ENCODE measurements around the gene POU2AF1. TPM values are rescaled to one million over a fixed set of nuclear protein-coding genes. Genes with fewer than 3 reads are reported as not detected.

Gene POU2AF1
- total RNA-seq, 3 donors from 2014 or later (not counting 1 experiment from before 2014, with no cell fraction given), result 0.82 to 16.8 (median 1.1) TPM

GRCh38 chr11:111355956-111356659 lies 23.0 kb downstream of the POU2AF1 start:
- no peaks in the 10 kb centered on the region for H3K36me3 ChIP-seq (ENCODE audit: control insufficient read depth, insufficient read depth, low read length)
- intact Hi-C loops (cut with micrococcal nuclease), result no loop called here
- H3K4me1 ChIP-seq (ENCODE audit: control insufficient read depth, insufficient read depth, low read length), result peaks cover 2% of the 10 kb centered on the region
- H3K4me3 ChIP-seq (ENCODE audit: low read length), result no peak overlapping the region
- H3K9me3 ChIP-seq (ENCODE audit: control insufficient read depth, insufficient read depth, low read length), result no peaks in the 10 kb centered on the region
- DNase-seq (no peak), ATAC-seq (no peak)
- no peaks in the 10 kb centered on the region for H3K9me3 Mint-ChIP-seq
- H3K4me3 Mint-ChIP-seq, result no peak overlapping the region
- no peaks in the 10 kb centered on the region for H3K36me3 Mint-ChIP-seq
- H3K27me3 ChIP-seq (ENCODE audit: control insufficient read depth, insufficient read depth, low read length), result no peaks in the 10 kb centered on the region
- no peak overlapping the region for H3K27ac ChIP-seq (ENCODE audit: low read length)
- no peak overlapping the region for H3K27ac Mint-ChIP-seq
- no peak for TF ChIP-seq CTCF (IDR thresholded peaks at IDR 0.05)
- 78% methylated on average over 4 of the region's 5 CpGs for WGBS (ENCODE audit: insufficient coverage)
- H3K27me3 Mint-ChIP-seq (ENCODE audit: low read depth in 2 of 2), result no peaks in the 10 kb centered on the region
- no peaks in the 10 kb centered on the region for H3K4me1 Mint-ChIP-seq

DNA sequence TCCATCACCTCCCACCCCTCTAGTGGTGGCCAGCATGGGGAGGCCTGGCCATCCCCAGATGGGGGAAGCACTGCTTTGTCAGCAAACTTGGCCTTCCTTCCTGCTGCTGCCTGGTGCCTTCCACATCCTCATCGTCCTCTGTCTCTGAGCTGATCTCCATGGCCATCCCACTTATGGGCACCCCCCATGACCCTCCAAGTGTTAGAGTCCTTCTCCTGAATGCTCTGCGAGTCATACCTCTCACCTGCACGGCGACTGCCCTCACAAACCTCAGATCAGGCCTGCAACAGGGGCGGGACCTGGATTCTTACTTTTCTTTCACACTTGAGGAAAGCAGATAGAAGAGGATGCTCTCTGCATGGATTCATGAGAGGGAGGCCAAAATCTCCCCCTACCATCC lies 24.0 kb downstream of the POU2AF1 start:
- no peak overlapping the region for H3K27ac ChIP-seq (ENCODE audit: low read length)

DNA sequence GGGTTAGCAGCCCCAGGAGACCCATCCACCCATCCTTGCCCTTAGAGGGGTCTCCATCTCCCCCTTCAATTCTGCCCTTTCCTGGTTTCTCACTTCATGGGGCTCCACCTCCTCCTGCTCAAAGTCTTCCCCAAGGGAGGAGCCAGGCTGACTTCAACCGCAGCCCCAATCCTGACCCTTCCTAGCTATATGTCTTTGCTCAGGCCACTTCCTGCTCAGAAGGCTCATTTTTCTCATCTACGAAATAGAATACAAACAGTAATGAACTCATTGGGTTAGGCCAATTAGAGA lies 24.5 kb downstream of the POU2AF1 start:
- no peaks in the 10 kb centered on the region for H3K27me3 ChIP-seq (ENCODE audit: control insufficient read depth, insufficient read depth, low read length)
- Mint-ChIP-seq H3K4me3 (no peak overlapping the region), H3K27ac (no peak overlapping the region), H3K4me1 (no peaks in the 10 kb centered on the region), H3K9me3 (no peaks in the 10 kb centered on the region), H3K27me3 (ENCODE audit: low read depth in 2 of 2) (peaks cover 0 to 5% of the 10 kb centered on the region in 2 donors), H3K36me3 (no peaks in the 10 kb centered on the region)
- H3K4me1 ChIP-seq (ENCODE audit: control insufficient read depth, insufficient read depth, low read length), result no peaks in the 10 kb centered on the region
- WGBS (ENCODE audit: insufficient coverage), result 92% methylated on average over 1 of the region's 2 CpGs
- TF ChIP-seq CTCF (IDR thresholded peaks at IDR 0.05), result no peak
- intact Hi-C loops (cut with micrococcal nuclease), result no loop called here
- H3K27ac ChIP-seq (ENCODE audit: low read length), result no peak overlapping the region
- DNase-seq, result no peak
- no peaks in the 10 kb centered on the region for H3K36me3 ChIP-seq (ENCODE audit: control insufficient read depth, insufficient read depth, low read length)
- no peak for ATAC-seq
- H3K9me3 ChIP-seq (ENCODE audit: control insufficient read depth, insufficient read depth, low read length), result no peaks in the 10 kb centered on the region
- H3K4me3 ChIP-seq (ENCODE audit: low read length), result no peak overlapping the region

More for the DNA sequence above, 24.0 kb downstream of the POU2AF1 start:
- DNase-seq, result no peak
- TF ChIP-seq CTCF (IDR thresholded peaks at IDR 0.05), result no peak
- Mint-ChIP-seq H3K4me3 (no peak overlapping the region), H3K36me3 (no peaks in the 10 kb centered on the region), H3K27me3 (ENCODE audit: low read depth in 2 of 2) (peaks cover 0 to 5% of the 10 kb centered on the region in 2 donors), H3K9me3 (no peaks in the 10 kb centered on the region), H3K4me1 (no peaks in the 10 kb centered on the region), H3K27ac (no peak overlapping the region)
- Histone ChIP-seq H3K9me3 (ENCODE audit: control insufficient read depth, insufficient read depth, low read length) (no peaks in the 10 kb centered on the region), H3K36me3 (ENCODE audit: control insufficient read depth, insufficient read depth, low read length) (no peaks in the 10 kb centered on the region), H3K4me3 (ENCODE audit: low read length) (no peak overlapping the region), H3K27me3 (ENCODE audit: control insufficient read depth, insufficient read depth, low read length) (no peaks in the 10 kb centered on the region), H3K4me1 (ENCODE audit: control insufficient read depth, insufficient read depth, low read length) (no peaks in the 10 kb centered on the region)
- ATAC-seq, result no peak
- WGBS (ENCODE audit: insufficient coverage), result 85% methylated on average over 5 of the region's 5 CpGs
- intact Hi-C loops (cut with micrococcal nuclease), result no loop called here
